NCI-H1694 (cell line): ENCODE results near the gene PCDHA11.
"Not testable (repeated sequence)": the region's sequence is repeated elsewhere in the genome, so short reads cannot be mapped to it uniquely, and the experiment has no call there.

Experiments
- DNase-seq: peaks from one replicate; lab custom pipeline; 2025; lab: John Stamatoyannopoulos, UW

Gene PCDHA11, protein sequence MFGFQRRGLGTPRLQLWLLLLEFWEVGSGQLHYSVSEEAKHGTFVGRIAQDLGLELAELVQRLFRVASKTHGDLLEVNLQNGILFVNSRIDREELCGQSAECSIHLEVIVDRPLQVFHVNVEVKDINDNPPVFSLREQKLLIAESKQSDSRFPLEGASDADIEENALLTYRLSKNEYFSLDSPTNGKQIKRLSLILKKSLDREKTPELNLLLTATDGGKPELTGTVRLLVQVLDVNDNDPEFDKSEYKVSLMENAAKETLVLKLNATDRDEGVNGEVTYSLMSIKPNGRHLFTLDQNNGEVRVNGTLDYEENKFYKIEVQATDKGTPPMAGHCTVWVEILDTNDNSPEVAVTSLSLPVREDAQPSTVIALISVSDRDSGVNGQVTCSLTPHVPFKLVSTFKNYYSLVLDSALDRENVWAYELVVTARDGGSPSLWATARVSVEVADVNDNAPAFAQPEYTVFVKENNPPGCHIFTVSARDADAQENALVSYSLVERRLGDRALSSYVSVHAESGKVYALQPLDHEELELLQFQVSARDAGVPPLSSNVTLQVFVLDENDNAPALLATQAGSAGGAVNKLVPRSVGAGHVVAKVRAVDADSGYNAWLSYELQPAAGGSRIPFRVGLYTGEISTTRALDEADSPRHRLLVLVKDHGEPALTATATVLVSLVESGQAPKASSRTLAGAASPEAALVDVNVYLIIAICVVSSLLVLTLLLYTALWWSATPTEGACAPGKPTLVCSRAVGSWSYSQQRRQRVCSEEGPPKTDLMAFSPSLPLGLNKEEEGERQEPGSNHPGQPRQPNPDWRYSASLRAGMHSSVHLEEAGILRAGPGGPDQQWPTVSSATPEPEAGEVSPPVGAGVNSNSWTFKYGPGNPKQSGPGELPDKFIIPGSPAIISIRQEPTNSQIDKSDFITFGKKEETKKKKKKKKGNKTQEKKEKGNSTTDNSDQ

DNA sequence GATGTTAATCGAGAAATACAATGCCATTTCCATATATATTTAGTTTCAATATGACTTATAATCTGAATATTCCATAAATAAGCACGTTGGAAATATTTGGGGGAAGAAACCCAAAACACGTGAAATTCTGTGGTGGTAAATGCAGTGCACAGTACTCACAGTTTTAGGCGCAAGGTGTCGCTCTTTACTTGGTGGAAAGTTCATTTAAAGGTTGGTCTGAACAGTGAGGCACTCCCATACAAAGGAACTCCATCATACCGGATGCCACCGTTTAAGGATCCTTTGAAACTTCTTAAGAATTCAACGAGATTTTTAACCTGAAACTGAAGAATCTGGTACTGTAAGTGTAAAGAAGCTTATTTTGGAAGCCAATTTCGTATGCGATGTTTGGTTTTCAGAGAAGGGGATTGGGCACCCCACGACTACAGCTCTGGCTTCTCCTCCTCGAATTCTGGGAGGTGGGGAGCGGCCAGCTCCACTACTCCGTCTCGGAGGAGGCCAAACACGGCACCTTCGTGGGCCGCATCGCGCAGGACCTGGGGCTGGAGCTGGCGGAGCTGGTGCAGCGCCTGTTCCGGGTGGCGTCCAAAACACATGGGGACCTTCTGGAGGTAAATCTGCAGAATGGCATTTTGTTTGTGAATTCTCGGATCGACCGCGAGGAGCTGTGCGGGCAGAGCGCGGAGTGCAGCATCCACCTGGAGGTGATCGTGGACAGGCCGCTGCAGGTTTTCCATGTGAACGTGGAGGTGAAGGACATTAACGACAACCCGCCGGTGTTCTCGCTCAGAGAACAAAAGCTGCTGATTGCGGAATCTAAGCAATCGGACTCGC is at the start of gene PCDHA11:
TSS of gene PCDHA11 (plus strand) at position 237 of the 834 bp plus-strand sequence. CDS start at position 384, 147 bp downstream.
- peak; percentile 83 for DNase-seq

DNA sequence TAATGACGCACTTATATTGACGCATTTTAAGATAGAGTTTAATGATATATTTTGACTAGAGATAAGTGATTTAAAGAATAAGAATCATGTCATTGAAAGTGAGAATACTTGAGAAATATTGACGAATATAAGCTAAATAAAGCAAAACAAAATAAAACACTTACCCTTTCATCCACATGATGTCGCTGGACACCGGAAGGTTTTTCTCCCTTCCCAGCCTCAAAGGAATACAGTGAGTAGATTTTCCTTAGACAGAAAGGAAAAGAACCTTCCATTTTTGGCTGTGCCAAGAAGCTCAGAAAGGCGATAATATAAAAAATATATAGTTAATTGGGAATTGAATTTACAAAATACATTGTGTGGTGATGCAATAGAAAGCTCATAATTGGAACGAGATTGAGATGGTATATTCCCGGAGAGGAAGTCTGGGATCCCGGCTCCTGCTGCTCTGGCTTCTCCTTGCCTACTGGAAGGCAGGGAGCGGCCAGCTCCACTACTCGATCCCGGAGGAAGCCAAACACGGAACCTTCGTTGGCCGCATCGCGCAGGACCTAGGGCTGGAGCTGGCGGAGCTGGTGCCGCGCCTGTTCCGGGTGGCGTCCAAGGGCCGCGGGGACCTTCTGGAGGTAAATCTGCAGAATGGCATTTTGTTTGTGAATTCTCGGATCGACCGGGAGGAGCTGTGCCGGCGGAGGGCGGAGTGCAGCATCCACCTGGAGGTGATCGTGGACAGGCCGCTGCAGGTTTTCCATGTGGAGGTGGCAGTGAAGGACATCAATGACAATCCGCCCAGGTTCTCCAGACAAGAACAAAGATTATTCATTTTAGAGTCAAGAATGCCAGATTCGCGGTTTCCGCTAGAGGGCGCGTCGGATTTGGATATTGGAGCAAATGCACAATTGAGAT is 47.1 kb upstream of the PCDHA11 start, which contains the start of gene PCDHA5:
TSS of gene PCDHA5 (plus strand) at position 239 of the 906 bp plus-strand sequence.
- no peak for DNase-seq

DNA sequence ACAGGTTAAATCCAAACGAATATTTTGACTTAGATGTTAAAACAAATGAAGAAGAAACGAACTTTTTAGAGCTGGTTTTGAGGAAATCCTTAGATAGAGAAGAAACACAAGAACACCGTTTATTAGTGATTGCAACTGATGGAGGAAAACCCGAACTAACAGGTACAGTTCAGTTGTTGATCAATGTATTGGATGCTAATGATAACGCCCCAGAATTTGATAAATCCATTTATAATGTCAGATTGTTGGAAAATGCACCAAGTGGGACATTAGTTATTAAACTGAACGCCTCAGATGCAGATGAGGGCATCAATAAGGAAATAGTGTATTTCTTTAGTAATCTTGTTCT is 46.5 kb upstream of the PCDHA11 start:
- no peak for DNase-seq

DNA sequence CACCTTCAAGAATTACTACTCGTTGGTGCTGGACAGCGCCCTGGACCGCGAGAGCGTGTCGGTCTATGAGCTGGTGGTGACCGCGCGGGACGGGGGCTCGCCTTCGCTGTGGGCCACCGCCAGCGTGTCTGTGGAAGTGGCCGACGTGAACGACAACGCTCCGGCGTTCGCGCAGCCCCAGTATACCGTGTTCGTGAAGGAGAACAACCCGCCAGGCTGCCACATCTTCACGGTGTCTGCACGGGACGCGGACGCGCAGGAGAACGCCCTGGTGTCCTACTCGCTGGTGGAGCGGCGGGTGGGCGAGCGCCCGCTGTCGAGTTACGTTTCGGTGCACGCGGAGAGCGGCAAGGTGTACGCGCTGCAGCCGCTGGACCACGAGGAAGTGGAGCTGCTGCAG is 45.8 kb upstream of the PCDHA11 start:
- DNase-seq = not testable (repeated sequence)

DNA sequence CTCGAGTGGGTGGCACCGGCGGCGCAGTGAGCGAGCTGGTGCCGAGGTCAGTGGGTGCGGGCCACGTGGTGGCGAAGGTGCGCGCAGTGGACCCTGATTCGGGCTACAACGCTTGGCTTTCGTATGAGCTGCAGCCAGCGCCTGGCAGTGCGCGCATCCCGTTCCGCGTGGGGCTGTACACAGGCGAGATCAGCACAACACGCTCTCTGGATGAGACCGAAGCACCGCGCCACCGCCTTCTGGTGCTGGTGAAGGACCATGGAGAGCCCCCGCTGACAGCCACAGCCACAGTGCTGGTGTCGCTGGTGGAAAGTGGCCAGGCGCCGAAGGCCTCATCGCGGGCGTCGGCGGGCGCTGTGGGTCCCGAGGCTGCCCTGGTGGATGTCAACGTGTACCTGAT is 45.3 kb upstream of the PCDHA11 start:
- DNase-seq = no peak

DNA sequence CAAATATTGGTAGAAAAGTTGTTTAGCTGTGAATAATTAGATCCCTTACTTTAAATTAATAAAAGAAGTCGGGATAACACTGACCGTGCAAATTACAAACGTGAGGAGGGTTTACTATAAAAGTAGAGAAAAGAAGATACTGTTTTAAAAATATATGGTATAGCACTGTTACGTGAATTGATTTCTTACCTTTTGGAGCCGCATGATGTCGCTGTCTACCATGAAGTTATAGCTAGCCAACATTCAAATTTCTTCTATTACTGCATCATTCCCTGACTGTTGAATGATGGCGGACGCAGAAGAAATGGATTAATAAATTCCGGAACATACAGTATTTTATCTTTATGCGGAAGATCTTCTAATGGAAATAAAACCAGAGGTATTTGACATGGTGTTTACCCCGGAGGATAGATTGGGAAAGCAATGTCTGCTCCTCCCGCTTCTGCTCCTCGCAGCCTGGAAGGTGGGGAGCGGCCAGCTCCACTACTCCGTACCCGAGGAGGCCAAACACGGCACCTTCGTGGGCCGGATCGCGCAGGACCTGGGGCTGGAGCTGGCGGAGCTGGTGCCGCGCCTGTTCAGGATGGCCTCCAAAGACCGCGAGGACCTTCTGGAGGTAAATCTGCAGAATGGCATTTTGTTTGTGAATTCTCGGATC is 40.9 kb upstream of the PCDHA11 start, which contains the start of gene PCDHA6:
TSS of gene PCDHA6 (plus strand) at position 257 of the 658 bp plus-strand sequence. CDS start at position 389, 132 bp downstream.
- no peak for DNase-seq

DNA sequence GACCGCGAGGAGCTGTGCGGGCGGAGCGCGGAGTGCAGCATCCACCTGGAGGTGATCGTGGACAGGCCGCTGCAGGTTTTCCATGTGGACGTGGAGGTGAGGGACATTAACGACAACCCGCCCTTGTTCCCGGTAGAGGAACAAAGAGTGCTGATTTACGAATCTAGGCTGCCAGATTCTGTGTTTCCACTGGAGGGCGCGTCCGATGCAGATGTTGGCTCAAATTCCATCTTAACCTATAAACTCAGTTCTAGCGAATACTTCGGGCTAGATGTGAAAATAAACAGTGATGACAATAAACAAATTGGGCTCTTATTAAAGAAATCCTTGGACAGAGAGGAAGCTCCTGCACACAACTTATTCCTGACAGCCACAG is 40.4 kb upstream of the PCDHA11 start:
- DNase-seq = no peak

DNA sequence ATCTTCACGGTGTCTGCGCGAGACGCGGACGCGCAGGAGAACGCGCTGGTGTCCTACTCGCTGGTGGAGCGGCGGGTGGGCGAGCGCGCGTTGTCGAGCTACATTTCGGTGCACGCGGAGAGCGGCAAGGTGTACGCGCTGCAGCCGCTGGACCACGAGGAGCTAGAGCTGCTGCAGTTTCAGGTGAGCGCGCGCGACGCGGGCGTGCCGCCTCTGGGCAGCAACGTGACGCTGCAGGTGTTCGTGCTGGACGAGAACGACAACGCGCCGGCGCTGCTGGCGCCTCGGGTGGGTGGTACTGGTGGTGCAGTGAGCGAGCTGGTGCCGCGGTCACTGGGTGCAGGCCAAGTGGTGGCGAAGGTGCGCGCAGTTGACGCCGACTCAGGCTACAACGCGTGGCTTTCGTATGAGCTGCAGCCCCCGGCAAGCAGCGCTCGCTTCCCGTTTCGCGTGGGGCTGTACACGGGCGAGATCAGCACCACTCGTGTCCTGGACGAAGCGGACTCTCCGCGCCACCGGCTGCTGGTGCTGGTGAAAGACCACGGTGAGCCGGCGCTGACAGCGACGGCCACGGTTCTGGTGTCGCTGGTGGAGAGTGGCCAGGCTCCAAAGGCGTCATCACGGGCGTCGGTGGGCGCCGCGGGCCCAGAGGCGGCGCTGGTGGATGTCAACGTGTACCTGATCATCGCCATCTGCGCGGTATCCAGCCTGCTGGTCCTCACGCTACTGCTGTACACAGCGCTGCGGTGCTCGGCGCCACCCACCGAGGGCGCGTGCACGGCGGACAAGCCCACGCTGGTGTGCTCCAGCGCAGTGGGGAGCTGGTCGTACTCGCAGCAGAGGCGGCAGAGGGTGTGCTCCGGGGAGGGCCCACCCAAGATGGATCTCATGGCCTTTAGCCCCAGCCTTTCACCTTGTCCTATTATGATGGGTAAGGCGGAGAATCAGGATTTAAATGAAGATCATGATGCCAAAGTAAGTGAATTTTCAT is 39.0 kb upstream of the PCDHA11 start:
- not testable (repeated sequence) for DNase-seq

DNA sequence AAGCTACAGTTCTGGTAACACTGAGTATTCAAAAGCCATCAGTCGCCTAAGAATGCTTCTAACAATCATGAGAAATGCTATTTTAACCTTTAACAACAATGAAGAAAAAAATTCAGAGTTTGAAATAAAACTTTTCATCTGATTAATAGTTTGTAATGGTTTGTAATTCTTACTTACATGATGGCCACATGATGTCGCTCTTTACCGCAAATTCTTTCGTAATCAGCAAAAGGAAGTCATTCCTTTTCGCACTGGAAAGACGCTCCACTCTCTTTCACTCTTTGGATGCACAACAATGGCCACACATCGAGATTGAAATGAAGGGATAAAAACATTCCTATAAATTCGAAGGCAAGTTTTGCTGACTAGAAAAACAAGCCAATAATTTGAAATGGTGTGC is 34.8 kb upstream of the PCDHA11 start, which contains the start of gene PCDHA7:
TSS of gene PCDHA7 (plus strand) at position 277 of the 400 bp plus-strand sequence. CDS start at position 392, 115 bp downstream.
- no peak for DNase-seq

DNA sequence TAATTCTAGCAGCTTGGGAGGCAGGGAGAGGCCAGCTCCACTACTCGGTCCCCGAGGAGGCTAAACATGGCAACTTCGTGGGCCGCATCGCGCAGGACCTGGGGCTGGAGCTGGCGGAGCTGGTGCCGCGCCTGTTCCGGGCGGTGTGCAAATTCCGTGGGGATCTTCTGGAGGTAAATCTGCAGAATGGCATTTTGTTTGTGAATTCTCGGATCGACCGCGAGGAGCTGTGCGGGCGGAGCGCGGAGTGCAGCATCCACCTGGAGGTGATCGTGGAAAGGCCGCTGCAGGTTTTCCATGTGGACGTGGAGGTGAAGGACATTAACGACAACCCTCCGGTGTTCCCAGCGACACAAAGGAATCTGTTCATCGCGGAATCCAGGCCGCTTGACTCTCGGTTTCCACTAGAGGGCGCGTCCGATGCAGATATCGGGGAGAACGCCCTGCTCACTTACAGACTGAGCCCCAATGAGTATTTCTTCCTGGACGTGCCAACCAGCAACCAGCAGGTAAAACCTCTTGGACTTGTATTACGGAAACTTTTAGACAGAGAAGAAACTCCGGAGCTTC is 34.2 kb upstream of the PCDHA11 start:
- DNase-seq = not testable (repeated sequence)

DNA sequence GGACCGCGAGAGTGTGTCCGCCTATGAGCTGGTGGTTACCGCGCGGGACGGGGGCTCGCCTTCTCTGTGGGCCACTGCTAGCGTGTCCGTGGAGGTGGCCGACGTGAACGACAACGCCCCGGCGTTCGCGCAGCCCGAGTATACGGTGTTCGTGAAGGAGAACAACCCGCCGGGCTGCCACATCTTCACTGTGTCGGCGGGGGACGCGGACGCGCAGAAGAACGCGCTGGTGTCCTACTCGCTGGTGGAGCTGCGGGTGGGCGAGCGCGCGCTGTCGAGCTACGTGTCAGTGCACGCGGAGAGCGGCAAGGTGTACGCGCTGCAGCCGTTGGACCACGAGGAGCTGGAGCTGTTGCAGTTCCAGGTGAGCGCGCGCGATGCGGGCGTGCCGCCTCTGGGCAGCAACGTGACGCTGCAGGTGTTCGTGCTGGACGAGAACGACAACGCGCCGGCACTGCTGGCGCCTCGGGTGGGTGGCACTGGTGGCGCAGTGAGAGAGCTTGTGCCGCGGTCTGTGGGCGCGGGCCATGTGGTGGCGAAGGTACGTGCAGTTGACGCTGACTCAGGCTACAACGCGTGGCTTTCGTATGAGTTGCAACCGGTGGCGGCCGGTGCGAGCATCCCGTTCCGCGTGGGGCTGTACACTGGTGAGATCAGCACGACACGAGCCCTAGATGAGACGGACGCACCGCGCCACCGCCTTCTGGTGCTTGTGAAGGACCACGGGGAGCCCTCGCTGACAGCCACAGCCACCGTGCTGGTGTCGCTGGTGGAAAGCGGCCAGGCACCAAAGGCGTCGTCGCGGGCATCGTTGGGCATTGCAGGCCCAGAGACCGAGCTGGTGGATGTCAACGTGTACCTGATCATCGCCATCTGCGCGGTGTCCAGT is 32.9 kb upstream of the PCDHA11 start:
- DNase-seq = no peak

DNA sequence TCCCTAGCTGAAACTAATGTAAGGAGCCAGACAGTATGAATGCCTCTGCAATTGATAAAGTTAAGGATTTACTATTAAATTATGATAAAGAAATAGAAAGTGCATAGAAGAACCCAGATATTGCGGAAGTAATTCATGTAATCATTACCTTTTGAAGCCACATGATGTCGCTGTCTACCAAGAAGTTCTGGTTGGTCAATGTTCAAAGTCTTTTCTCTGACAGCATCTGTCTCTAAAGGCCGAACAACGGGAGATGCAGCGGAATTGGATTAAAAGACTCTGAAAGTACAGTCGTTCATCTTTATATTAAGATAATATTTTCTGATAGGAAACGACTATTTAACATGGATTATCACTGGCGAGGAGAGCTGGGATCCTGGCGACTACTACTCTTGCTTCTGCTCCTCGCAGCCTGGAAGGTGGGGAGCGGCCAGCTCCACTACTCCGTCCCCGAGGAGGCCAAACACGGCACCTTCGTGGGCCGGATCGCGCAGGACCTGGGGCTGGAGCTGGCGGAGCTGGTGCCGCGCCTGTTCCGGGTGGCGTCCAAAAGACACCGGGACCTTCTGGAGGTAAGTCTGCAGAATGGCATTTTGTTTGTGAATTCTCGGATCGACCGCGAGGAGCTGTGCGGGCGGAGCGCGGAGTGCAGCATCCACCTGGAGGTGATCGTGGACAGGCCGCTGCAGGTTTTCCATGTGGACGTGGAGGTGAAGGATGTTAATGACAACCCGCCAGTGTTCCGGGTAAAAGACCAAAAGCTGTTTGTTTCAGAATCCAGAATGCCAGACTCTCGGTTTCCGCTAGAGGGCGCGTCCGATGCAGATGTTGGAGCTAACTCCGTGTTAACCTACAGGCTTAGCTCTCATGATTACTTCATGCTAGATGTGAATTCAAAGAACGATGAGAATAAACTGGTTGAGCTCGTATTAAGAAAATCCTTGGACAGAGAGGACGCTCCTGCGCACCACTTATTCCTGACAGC is 27.5 kb upstream of the PCDHA11 start, which contains the start of gene PCDHA8:
TSS of gene PCDHA8 (plus strand) at position 210 of the 985 bp plus-strand sequence. CDS start at position 345, 135 bp downstream.
- peak; percentile 38 for DNase-seq

DNA sequence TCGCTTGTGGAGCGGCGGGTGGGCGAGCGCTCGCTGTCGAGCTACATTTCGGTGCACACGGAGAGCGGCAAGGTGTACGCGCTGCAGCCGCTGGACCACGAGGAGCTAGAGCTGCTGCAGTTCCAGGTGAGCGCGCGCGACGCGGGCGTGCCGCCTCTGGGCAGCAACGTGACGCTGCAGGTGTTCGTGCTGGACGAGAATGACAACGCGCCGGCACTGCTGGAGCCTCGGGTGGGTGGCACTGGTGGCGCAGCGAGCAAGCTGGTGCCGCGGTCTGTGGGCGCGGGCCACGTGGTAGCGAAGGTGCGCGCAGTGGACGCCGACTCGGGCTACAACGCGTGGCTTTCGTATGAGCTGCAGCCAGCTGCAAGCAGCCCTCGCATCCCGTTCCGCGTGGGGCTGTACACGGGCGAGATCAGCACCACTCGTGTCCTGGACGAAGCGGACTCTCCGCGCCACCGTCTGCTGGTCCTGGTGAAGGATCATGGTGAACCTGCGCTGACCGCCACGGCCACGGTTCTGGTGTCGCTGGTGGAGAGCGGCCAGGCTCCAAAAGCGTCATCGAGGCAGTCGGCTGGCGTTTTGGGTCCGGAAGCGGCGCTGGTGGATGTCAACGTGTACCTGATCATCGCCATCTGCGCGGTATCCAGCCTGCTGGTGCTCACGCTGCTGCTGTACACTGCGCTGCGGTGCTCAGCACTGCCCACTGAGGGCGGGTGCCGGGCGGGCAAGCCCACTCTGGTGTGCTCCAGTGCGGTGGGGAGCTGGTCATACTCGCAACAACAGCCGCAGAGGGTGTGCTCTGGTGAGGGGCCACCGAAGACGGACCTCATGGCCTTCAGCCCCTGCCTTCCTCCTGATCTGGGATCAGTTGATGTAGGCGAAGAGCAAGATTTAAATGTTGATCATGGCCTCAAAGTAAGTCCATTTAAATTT is 25.7 kb upstream of the PCDHA11 start:
- no peak for DNase-seq

DNA sequence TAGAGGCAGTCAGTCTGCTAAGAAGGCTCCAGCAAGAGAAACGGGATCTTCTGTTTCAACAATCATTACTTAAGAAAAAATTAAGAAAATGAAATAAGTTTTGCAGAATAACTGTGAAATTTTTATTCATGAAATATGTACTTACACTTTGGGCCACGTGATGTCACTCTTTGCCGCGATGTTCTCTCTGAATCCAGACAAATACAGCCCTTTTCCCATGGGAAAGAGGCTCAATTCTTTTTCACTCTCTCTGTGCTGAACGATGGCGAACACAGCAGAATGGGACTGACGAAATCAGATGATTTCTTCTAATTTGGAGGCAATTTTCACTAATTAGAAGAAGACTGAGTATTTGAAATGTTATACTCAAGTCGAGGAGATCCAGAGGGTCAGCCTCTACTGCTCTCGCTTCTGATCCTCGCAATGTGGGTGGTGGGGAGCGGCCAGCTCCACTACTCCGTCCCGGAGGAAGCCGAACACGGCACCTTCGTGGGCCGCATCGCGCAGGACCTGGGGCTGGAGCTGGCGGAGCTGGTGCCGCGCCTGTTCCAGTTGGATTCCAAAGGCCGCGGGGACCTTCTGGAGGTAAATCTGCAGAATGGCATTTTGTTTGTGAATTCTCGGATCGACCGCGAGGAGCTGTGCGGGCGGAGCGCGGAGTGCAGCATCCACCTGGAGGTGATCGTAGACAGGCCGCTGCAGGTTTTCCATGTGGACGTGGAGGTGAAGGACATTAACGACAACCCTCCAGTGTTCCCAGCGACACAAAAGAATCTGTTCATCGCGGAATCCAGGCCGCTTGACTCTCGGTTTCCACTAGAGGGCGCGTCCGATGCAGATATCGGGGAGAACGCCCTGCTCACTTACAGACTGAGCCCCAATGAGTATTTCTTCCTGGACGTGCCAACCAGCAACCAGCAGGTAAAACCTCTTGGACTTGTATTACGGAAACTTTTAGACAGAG is 20.3 kb upstream of the PCDHA11 start, which contains the start of gene PCDHA9:
TSS of gene PCDHA9 (plus strand) at position 244 of the 964 bp plus-strand sequence. CDS start at position 358, 114 bp downstream.
- DNase-seq = not testable (repeated sequence)
